ENCODE measurements around the gene EIF4ENIF1.
"Not testable (repeated sequence)": the region's sequence is repeated elsewhere in the genome, so short reads cannot be mapped to it uniquely, and the experiment has no call there.

Gene EIF4ENIF1, protein sequence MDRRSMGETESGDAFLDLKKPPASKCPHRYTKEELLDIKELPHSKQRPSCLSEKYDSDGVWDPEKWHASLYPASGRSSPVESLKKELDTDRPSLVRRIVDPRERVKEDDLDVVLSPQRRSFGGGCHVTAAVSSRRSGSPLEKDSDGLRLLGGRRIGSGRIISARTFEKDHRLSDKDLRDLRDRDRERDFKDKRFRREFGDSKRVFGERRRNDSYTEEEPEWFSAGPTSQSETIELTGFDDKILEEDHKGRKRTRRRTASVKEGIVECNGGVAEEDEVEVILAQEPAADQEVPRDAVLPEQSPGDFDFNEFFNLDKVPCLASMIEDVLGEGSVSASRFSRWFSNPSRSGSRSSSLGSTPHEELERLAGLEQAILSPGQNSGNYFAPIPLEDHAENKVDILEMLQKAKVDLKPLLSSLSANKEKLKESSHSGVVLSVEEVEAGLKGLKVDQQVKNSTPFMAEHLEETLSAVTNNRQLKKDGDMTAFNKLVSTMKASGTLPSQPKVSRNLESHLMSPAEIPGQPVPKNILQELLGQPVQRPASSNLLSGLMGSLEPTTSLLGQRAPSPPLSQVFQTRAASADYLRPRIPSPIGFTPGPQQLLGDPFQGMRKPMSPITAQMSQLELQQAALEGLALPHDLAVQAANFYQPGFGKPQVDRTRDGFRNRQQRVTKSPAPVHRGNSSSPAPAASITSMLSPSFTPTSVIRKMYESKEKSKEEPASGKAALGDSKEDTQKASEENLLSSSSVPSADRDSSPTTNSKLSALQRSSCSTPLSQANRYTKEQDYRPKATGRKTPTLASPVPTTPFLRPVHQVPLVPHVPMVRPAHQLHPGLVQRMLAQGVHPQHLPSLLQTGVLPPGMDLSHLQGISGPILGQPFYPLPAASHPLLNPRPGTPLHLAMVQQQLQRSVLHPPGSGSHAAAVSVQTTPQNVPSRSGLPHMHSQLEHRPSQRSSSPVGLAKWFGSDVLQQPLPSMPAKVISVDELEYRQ

DNA sequence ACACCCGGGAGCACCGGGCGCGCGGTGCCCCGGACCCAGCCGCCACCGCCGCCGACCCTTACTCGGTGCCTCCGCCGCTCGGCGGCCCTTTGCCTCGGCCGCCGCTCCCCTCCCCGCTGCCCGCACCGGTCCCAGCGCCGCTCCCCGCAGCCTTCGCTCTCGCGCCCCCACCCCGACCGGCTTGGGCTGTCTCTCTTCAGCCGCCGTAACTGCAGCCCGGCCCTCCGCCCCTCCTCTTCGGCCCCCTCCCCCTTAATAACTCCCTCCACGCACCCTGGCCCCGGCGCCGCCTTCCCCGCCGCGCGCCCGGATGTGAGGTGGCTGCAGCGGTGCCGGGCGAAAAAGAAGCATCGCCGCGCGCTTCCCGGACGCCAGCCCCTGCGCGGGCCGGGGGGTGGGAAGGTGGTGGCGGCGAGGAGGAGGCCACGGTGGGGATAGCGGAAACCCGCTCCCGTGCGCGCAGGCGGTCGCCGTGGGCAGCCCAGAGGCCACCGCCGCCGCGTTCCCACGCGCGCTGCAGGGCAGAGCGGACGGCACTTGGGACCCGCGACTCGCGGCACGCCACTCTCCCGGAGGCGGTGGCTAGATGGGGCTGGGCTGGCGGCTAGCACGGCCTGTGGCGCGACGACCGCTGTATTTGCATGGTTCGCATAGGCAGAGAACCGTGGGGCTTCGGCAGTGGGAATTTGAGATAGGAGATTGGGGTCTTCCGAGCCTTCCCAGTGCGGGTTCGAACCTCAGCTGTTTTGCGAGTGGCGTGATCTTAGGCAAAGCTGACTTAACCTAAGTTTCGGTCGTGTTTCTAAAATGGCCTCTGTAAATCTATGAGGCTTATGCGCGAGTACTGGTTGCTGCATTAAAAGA lies at the start of gene EIF4ENIF1:
TSS of gene EIF4ENIF1 (minus strand) at position 211 of the 864 bp plus-strand sequence. CDS start 1,124 bp downstream, outside the sequence.
- H3K4me1 ChIP-seq (ENCODE audit: control insufficient read depth, insufficient read depth, low read length) = peaks cover 6% of the 10 kb centered on the region
- peak within 1 kb of the TSS; percentile 96 for H3K27ac ChIP-seq (ENCODE audit: low read depth, low read length)
- no peaks in the 10 kb centered on the region for H3K27me3 ChIP-seq (ENCODE audit: control insufficient read depth, insufficient read depth, low read length)
- peak within 1 kb of the TSS; percentile 52 for H3K9ac ChIP-seq (ENCODE audit: low read length)
- peak within 1 kb of the TSS; percentile 93 for H3K4me3 ChIP-seq (ENCODE audit: low read length)
- H3K36me3 ChIP-seq (ENCODE audit: control insufficient read depth, insufficient read depth, low read length) = peaks cover 4% of the 10 kb centered on the region

DNA sequence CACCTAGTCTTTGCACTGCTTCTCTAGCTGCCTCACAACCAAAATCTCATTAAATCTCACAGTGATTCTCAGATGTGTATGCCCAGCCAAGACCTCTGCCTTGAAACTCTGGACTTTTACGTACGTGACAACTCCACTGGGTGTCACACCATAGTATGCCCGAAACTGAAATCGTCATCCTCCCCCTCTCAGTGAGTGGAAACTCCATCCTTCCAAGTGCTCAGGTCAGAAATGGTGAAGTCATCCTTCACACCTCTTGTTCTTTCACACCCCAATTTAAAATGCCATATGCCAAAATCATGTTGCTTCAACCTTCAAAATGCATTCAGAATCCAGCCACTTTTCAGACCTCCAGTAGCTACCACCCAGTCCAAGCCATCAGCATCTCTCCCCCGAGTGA lies 49.2 kb upstream of the EIF4ENIF1 start:
- Histone ChIP-seq H3K27ac (ENCODE audit: low read depth, low read length) (no peak overlapping the region), H3K9ac (ENCODE audit: low read length) (no peak overlapping the region), H3K4me3 (ENCODE audit: low read length) (no peak overlapping the region), H3K4me1 (ENCODE audit: control insufficient read depth, insufficient read depth, low read length) (no peaks in the 10 kb centered on the region), H3K36me3 (ENCODE audit: control insufficient read depth, insufficient read depth, low read length) (peaks cover 5% of the 10 kb centered on the region), H3K27me3 (ENCODE audit: control insufficient read depth, insufficient read depth, low read length) (no peaks in the 10 kb centered on the region)

DNA sequence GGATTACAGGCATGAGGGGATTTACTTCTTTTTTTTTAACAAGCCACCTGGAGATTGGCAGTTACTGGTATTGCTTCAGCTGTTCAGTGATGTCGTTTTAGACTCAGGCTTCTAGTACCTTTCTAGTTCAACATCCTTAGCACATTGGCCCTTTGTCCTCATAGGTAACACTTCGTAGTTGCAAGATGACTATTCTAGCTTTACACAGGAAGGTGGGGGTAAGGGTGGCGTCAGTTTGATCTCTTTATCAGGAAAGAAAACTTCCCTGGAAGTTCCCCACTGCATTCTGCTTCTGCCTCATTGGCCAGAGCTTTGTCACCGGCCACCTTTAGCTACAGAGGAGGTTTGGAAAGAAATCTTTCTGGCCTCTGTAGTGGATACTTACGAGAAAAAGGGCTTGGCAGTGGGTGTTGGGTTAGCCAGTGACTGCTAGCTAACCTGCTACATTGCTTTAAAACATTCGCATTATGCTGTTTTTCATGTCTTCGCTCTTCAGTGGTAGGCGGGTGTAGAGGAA lies 47.4 kb upstream of the EIF4ENIF1 start:
- no peak overlapping the region for H3K27ac ChIP-seq (ENCODE audit: low read depth, low read length)

DNA sequence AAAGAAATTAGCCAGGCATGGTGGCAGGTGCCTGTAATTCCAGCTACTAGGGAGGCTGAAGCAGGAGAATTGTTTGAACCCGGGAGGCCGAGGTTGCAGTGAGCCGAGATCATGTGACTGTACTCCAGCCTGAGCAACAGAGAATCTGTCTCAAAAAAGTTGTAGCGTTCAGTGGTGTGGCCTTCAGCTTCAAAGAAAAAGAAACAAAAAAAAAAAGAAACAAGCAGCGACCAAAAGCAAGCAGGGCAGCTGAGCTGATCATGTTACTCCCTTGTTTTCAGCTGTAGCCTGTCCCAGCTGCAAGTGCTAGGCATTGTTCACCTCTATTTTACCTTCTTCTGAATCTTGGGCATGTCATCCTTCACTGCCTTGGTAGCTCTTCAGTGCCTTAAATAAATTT lies 43.7 kb upstream of the EIF4ENIF1 start:
- Histone ChIP-seq H3K4me1 (ENCODE audit: control insufficient read depth, insufficient read depth, low read length) (peaks cover 15% of the 10 kb centered on the region), H3K27me3 (ENCODE audit: control insufficient read depth, insufficient read depth, low read length) (no peaks in the 10 kb centered on the region), H3K9ac (ENCODE audit: low read length) (no peak overlapping the region), H3K27ac (ENCODE audit: low read depth, low read length) (no peak overlapping the region), H3K36me3 (ENCODE audit: control insufficient read depth, insufficient read depth, low read length) (no peaks in the 10 kb centered on the region), H3K4me3 (ENCODE audit: low read length) (no peak overlapping the region)

More for the DNA sequence above, 47.4 kb upstream of the EIF4ENIF1 start:
- no peak overlapping the region for H3K9ac ChIP-seq (ENCODE audit: low read length)
- H3K4me3 ChIP-seq (ENCODE audit: low read length) = no peak overlapping the region
- peaks cover 5% of the 10 kb centered on the region for H3K36me3 ChIP-seq (ENCODE audit: control insufficient read depth, insufficient read depth, low read length)
- H3K27me3 ChIP-seq (ENCODE audit: control insufficient read depth, insufficient read depth, low read length) = no peaks in the 10 kb centered on the region
- H3K4me1 ChIP-seq (ENCODE audit: control insufficient read depth, insufficient read depth, low read length) = peaks cover 3% of the 10 kb centered on the region

DNA sequence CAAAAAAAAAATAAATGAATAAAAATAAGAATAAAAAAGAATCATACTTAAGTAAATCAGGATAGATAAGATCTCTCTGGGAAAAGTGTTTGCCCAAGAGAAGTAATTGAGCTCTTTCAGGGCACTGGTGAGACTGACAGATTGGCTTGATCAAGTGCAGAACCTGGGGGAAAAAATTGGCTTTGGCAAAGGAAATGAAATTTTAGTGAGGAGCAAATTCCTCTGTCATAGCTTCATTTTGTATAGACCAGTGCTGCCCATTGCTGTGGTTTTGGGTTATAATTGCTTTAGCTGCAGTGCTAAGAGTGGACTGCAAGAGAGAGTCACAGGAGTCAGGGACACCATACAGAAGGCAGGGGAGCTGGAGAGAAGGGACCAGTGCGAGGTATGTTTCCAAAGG lies 42.4 kb upstream of the EIF4ENIF1 start:
- Histone ChIP-seq H3K4me3 (ENCODE audit: low read length) (no peak overlapping the region), H3K27ac (ENCODE audit: low read depth, low read length) (peak overlapping the region; percentile 7), H3K36me3 (ENCODE audit: control insufficient read depth, insufficient read depth, low read length) (no peaks in the 10 kb centered on the region), H3K4me1 (ENCODE audit: control insufficient read depth, insufficient read depth, low read length) (peaks cover 15% of the 10 kb centered on the region), H3K27me3 (ENCODE audit: control insufficient read depth, insufficient read depth, low read length) (no peaks in the 10 kb centered on the region), H3K9ac (ENCODE audit: low read length) (no peak overlapping the region)

DNA sequence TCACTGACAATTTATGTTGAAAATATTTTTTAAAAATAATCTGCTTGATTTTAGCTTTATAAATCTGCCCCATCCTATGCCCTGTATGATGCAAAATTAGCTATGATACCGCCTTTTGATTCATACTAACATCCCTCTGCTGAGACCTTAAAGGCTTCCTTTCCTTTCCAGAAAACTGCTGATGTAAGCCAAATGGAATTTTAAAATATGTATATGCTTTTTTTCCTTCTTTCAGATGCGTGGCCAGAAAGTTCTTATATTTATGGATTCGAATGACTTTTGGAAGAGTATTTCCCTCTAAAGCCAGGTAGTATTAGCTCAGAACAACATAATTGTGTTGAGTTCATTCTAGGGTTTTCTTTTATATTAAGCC lies 41.2 kb upstream of the EIF4ENIF1 start:
- no peaks in the 10 kb centered on the region for H3K36me3 ChIP-seq (ENCODE audit: control insufficient read depth, insufficient read depth, low read length)
- H3K27me3 ChIP-seq (ENCODE audit: control insufficient read depth, insufficient read depth, low read length) = no peaks in the 10 kb centered on the region
- H3K27ac ChIP-seq (ENCODE audit: low read depth, low read length) = peak overlapping the region; percentile 77
- H3K9ac ChIP-seq (ENCODE audit: low read length) = no peak overlapping the region
- H3K4me1 ChIP-seq (ENCODE audit: control insufficient read depth, insufficient read depth, low read length) = peaks cover 15% of the 10 kb centered on the region
- no peak overlapping the region for H3K4me3 ChIP-seq (ENCODE audit: low read length)

DNA sequence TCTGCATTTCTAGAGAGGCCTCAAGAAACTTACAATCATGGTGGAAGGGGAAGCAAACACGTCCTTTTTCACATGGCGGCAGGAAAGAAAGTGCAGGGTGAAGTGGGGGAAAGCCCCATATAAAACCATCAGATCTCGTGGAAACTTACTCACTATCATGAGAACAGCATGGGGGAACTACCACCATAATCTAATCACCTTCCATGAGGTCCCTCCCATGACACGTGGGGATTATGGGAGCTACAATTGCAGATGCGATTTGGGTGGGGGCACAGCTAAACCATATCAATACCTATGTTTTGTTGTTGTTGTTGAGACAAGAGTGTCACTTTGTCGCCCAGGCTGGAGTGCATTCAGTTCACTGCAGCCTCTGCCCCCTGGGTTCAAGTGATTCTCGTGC lies 36.6 kb upstream of the EIF4ENIF1 start:
- H3K36me3 ChIP-seq (ENCODE audit: control insufficient read depth, insufficient read depth, low read length) = no peaks in the 10 kb centered on the region
- H3K4me1 ChIP-seq (ENCODE audit: control insufficient read depth, insufficient read depth, low read length) = peaks cover 10% of the 10 kb centered on the region
- H3K9ac ChIP-seq (ENCODE audit: low read length) = no peak overlapping the region
- no peak overlapping the region for H3K4me3 ChIP-seq (ENCODE audit: low read length)
- H3K27ac ChIP-seq (ENCODE audit: low read depth, low read length) = no peak overlapping the region
- H3K27me3 ChIP-seq (ENCODE audit: control insufficient read depth, insufficient read depth, low read length) = no peaks in the 10 kb centered on the region

DNA sequence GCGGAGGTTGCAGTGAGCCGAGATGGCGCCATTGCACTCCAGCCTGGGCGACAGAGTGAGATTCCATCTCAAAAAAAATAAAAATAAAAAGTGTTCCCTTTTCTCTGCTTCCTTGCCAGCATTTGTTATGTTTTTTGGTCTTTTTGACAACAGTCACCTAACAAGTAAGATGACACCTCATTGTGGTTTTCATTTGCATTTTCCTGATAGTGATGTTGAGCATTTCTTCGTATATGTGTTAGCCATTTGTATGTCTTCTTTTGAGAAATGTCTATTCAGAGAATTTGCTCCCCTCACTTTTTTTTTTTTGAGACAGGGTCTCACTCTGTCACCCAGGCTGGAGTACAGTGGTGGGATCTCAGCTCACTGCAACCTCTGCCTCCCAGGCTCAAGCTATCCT lies 34.5 kb upstream of the EIF4ENIF1 start:
- H3K27ac ChIP-seq (ENCODE audit: low read depth, low read length); H3K36me3 ChIP-seq (ENCODE audit: control insufficient read depth, insufficient read depth, low read length); H3K27me3 ChIP-seq (ENCODE audit: control insufficient read depth, insufficient read depth, low read length); H3K9ac ChIP-seq (ENCODE audit: low read length); H3K4me1 ChIP-seq (ENCODE audit: control insufficient read depth, insufficient read depth, low read length); H3K4me3 ChIP-seq (ENCODE audit: low read length): not testable (repeated sequence)

DNA sequence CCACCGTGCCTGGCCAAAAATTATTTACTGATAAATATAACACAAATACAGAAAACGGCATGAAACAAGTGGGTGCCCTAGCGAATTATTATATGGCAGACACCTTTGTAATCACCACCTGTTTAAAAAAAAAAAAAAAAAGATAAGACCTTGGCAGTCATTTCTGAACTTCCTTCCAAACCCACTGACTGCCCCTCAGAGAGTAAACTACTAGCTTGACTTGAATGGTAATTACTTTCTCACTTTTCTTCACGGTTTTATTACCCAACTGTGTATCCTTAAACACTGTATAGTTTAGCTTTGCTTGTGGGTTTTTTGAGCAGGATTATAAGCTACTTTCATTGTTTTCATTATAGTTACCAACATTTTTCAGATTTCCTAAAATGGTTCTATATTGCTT lies 30.4 kb upstream of the EIF4ENIF1 start:
- Histone ChIP-seq H3K9ac (ENCODE audit: low read length) (no peak overlapping the region), H3K27ac (ENCODE audit: low read depth, low read length) (no peak overlapping the region), H3K4me1 (ENCODE audit: control insufficient read depth, insufficient read depth, low read length) (no peaks in the 10 kb centered on the region), H3K4me3 (ENCODE audit: low read length) (no peak overlapping the region), H3K27me3 (ENCODE audit: control insufficient read depth, insufficient read depth, low read length) (no peaks in the 10 kb centered on the region), H3K36me3 (ENCODE audit: control insufficient read depth, insufficient read depth, low read length) (no peaks in the 10 kb centered on the region)

DNA sequence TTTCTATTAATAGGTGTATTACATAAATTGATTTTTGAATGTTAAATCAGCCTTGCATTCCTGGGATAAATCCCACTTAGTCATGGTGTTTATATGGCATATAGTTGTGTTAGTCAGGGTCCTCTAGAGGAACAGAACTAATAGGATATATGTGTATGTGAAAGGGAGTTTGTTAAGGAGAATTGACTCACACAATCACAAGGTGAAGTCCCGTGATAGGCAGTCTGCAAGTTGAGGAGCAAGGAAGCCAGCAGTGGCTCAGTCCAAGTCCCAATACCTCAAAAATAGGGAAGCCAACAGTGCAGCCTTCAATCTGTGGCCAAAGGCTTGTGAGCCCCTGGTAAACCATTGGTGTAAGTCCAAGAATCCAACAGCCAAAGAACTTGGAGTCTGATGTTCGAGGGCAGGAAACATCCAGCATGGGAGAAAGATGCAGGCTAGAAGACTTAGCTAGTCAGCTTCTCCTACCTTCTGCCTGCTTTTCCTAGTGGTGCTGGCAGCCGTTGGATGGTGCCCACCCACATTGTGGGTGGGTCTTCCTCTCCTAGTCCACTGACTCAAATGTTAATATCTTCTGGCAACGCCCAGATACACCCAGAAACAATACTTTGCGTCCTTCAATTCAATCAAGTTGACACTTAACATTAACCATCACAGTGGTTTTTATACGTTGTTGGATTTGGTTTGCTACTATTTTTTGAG lies 19.6 kb upstream of the EIF4ENIF1 start:
- Histone ChIP-seq H3K36me3 (ENCODE audit: control insufficient read depth, insufficient read depth, low read length) (no peaks in the 10 kb centered on the region), H3K27me3 (ENCODE audit: control insufficient read depth, insufficient read depth, low read length) (no peaks in the 10 kb centered on the region), H3K9ac (ENCODE audit: low read length) (no peak overlapping the region), H3K4me1 (ENCODE audit: control insufficient read depth, insufficient read depth, low read length) (no peaks in the 10 kb centered on the region), H3K4me3 (ENCODE audit: low read length) (no peak overlapping the region), H3K27ac (ENCODE audit: low read depth, low read length) (no peak overlapping the region)

DNA sequence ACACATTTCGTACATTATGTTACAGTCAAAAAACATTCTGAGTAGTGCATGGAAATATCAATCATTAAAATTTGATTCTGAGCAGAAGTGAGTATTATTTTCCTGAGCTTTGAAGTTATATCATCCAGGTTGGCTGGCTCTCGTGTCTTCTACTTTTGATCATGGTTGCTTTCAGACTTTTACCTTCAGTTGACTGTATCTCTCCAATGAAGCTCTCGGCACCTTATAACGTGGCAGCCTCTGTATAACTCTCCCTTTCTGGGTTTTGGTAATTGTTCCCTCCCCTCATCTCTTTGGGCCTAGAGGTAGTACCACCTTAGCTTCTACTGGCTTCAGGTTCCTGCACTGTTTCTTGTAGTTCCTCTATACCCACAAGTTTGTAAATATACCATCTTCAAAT lies 18.9 kb upstream of the EIF4ENIF1 start:
- Histone ChIP-seq H3K27ac (ENCODE audit: low read depth, low read length) (no peak overlapping the region), H3K36me3 (ENCODE audit: control insufficient read depth, insufficient read depth, low read length) (no peaks in the 10 kb centered on the region), H3K9ac (ENCODE audit: low read length) (no peak overlapping the region), H3K4me1 (ENCODE audit: control insufficient read depth, insufficient read depth, low read length) (no peaks in the 10 kb centered on the region), H3K4me3 (ENCODE audit: low read length) (no peak overlapping the region), H3K27me3 (ENCODE audit: control insufficient read depth, insufficient read depth, low read length) (no peaks in the 10 kb centered on the region)

Data from rectal smooth muscle tissue (tissue), 1 donor.